Hematopoietic multipotent progenitor cell treated with erythropoietin and hydrocortisone succinate and interleukin-3 and kit ligand, for 8 days (in vitro differentiated cells): ENCODE data around the gene EIF1AY.
"Not testable (repeated sequence)": the region's sequence is repeated elsewhere in the genome, so short reads cannot be mapped to it uniquely, and the experiment has no call there.

Source experiments
- DNase-seq: peaks from one replicate; pipeline ENCODE4 v3.0.0-alpha.2; 2015

EIF1AY gene, protein sequence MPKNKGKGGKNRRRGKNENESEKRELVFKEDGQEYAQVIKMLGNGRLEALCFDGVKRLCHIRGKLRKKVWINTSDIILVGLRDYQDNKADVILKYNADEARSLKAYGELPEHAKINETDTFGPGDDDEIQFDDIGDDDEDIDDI

GRCh38 chrY:20575531-20576121, at the start of gene EIF1AY:
TSS of gene EIF1AY (plus strand) at chrY:20575776. CDS start at chrY:20575872, 96 bp downstream.
- peak; percentile 97 for DNase-seq

DNA sequence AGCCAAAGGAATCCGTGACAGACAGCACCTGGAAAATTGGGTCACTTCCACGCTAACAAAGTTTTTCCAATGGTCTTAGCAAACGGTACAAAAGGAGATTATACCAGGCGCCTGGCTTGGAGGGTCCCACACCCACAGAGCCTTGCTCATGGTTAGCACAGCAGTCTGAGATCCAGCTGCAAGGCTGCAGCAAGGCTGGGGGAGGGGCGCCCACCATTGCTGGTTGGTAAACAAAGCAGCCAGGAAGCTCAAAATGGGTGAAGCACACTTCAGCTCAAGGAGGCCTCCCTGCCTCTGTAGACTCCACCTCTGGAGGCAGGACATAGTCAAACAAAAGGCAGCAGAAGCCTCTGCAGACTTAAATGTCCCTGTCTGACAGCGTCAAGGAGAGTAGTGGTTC, 47.1 kb upstream of the EIF1AY start:
- no peak for DNase-seq

GRCh38 chrY:20538186-20538585, 37.4 kb upstream of the EIF1AY start:
- DNase-seq: peak; percentile 73

GRCh38 chrY:20538933-20539332, 36.6 kb upstream of the EIF1AY start:
- no peak for DNase-seq

DNA sequence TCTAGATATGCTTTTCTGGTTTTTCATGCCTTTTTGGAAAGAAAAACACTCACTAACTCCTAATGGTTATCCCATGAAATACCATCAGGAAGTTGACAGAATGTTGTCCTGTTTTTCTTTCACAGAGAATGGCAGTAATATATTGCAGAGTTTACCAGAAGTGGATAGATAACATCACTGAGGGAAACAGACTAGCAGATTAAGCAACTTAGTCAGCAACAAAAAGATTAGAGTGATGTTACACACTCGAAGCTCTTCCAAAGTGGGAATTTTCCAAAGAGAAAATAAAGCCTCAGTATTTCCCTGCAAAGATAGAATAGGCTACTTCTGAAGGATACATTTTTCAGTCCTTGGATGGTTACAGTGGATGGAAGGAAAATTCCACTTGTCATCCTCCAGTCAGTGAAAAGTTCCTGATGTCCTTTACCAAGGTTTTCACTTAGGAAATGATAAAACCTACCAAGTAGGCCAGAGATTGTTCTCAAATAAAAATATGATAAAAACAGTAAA, 31.1 kb upstream of the EIF1AY start:
- DNase-seq: no peak

- DNase-seq: no peak
These were observed 29.5 kb upstream of the EIF1AY start for GRCh38 chrY:20546071-20546470.

DNA sequence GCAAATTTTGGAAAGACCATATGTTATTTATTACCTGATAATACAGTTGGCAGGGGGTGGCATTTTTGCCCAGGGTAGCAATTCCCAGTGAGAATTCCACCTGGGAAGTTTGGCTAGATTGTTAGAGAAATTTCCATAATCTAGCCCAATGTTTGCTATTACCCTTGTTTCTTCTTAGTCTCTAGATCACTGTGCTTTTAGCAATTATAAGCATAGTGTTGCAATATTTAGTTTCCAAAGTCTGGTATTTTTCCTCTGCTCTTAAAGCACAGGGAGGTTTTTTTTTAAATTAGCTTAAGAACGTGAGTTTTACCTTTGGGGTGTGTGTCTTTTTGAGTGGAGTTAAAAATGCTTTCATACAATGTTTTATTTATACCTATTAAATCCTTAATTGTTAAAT, 26.3 kb upstream of the EIF1AY start:
- DNase-seq: no peak

- DNase-seq: no peak
These were observed 23.7 kb upstream of the EIF1AY start for GRCh38 chrY:20551840-20552239.

DNA sequence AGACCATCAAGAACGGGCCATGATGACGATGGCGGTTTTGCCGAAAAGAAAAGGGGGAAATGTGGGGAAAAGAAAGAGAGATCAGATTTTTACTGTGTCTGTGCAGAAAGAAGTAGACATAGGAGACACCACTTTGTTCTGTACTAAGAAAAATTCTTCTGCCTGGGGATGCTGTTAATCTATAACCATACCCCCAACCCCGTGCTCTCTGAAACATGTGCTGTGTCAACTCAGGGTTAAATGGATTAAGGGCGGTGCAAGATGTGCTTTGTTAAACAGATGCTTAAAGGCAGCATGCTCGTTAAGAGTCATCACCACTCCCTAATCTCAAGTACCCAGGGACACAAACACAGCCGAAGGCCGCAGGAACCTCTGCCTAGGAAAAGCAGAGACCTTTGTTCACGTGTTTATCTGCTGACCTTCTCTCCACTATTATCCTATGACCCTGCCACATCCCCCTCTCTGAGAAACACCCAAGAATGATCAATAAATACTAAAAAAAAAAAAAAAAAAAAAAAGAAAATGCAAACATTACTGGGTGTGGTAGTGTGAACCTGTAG, 22.7 kb upstream of the EIF1AY start:
- not testable (repeated sequence) for DNase-seq

DNA sequence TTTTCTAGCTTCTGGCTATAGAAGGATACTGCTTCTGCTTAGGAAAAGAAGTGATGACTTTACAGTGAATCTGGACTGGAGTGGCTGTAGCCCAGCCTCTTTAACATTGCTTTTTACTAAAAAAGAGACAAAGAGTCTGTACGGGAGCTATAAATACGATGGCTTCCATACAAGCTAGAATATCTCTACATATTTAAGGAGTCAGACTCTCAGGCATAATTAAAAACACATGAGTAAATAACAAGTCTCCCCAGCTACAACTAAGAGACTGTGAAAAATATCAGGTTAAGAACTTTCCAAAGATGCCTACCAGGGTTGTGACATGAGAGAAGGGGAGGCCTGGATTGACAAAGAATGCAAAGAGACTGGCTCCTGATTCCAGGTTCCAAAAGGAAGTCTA, 19.8 kb upstream of the EIF1AY start:
- no peak for DNase-seq

- peak; percentile 73 for DNase-seq
These were observed 16.9 kb upstream of the EIF1AY start for GRCh38 chrY:20558677-20559076.

DNA sequence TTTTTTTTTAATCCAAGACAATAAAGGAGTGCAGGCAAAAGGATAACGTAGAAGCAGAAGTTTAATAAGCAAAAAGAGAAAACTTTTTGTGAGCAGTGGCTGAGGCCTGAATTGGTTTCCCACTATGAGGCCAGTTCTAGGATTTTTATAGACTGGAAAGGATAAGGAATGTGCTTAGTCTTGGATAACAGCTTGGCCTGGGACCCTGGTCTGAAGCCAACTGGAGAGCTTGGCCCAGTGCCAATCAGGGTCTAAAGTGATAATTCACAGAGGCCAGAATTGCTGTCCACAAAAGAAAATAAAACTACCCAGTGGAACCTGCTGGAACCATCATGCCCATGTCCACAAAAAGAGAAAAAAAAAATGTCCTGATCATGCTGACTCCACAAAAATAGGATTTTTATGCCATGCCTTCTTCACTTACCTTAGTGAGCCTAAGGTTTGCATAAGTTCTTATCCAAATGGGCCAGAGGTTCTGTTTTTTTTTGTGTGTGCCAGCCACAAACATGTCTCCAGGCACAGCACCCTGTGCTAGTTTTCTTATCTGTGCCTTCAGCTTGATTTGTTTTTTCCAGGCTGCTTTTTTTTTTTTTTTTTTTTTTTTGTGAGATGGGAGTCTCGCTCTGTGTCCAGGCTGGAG, 15.6 kb upstream of the EIF1AY start:
- DNase-seq: peak; percentile 79

GRCh38 chrY:20571306-20571705, 4.3 kb upstream of the EIF1AY start:
- peak; percentile 53 for DNase-seq

- DNase-seq: peak; percentile 59
These were observed 930 bp downstream of the EIF1AY start for GRCh38 chrY:20576506-20576905.

DNA sequence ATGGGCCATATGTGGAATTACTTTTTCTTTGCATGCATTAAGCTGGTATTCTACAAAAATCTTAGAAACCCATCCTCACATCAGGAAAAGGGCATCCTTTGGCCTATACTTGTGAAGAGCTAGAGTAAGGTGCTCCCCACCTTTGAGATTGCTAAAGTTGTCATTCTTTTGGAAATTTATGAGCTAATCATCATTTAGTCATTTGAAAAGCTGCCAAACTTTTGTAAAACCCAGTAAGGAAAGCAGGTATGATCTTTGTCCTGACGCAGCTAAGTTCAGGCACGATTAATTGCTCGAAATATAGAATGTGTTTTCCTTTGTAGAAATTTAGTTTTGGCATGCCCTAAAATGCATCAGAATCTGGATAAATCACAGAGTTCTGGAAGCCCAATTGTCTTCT, 2.6 kb downstream of the EIF1AY start:
- DNase-seq: no peak

- no peak for DNase-seq
These were observed 6.1 kb downstream of the EIF1AY start for GRCh38 chrY:20581687-20582086.

GRCh38 chrY:20586161-20586560, 10.6 kb downstream of the EIF1AY start:
- DNase-seq: no peak
